GM20431 (cell line): ENCODE results near the gene FBXL7.

Experiments used
- in situ Hi-C: fragments of 300-500 bp; cut with MseI, MboI; formaldehyde crosslinking; loops from one replicate; pipeline ENCODE4 v1.15.0; 2020; ENCODE audit warnings: low sequenced_read_pairs; ENCODE audit not compliant: unreplicated experiment

Gene FBXL7

DNA sequence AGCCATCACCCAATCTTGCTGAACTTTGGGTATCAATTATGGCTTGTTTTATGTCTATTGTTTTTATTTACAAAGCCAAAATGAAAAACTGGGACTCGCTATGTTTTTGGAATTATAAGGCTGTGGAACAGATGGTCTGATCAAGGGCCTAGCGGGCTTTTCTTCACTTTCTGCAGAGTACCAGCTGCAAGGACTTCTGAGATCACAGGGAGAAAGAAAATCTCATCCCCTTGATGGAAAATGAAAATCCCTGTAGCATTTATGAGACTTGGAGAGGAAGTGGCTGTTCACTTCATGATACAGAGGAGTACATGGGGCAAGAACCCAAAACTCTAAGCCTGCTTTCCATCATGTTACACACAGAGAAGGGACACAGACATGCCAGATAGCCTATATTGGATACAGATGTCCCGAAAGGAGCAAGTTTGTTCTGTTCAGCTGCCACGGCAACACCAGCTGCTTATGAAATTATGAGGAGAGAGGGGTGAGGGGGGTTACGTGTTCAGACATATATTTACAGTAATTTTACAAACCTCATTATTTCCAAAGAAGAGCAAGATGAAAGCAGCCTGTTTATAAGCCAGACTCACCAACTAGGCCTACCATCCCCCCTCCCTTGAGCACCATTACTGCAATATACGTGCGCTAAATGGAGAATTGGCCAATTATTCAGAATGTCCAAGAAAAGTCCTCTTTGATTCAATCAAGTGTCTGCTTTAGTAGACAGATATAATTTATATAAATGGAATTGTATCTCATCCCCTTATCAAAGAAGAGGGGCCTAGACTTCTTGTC, 459.6 kb downstream of the FBXL7 start:
- in situ Hi-C loops: no loop called here

DNA sequence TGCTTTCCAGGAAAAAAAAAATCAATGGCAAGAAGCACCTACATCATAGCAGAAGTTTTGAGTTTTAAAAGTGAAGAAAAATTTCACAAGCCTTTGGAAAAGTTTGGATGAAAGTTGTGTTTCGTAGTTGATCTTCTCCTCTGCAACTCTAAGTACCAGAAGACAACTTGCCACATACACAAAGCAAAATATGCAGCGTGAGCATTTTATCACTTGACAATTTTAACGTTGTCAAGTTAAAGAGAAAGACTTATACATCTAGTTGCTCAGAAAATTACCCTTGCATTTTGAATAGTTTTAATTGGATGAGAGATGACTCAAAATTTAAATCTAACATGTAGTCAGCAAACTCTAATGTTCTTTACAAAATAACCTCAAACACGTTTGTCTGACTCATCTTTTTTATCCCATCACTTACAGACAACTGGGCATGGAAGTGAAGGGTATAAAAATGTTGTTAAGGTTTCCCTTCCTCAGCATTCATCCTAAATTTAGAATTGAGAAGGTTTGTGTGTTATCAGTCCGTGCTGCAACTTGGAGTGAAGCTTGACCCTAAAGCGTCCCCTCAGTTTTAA, 466.2 kb downstream of the FBXL7 start:
- in situ Hi-C loops: no loop called here

DNA sequence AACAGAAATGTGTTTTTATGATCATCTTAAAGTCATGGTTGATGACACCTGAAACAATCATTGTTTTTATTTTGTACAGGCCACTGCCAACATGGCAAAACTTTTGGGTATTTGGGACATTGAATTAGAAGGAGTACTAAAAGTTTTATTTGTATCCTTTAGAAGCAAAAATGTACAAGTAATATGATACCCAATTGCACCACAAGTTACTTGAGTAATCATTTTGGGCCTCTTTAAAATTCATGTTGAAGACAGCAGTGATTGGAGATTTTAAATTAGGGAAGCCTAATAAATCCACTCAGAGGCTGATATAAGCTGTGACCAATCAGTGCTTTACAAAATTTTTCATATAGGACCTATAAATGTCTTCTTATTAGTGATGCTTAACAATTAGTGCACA, 466.7 kb downstream of the FBXL7 start:
- in situ Hi-C loops: no loop called here

DNA sequence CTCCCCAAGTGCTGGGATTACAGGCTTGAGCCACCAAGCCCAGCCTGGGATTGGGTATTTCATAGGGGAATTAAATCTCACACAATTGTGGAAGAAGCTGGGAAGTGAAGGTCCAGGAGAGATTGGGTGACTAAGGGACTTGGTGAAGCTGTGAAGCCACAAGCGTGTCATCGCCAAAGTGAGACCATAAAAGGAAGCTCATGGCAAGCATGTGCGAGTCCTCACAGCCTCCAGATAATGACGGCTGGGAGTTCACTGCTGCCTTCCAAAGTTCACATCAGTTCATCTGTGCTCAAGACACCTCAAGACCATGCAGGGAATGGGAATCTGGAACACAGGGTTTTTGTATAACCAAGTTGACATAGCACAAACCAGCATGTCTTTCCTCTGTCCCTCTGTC, 469.0 kb downstream of the FBXL7 start:
- in situ Hi-C loops: no loop called here

DNA sequence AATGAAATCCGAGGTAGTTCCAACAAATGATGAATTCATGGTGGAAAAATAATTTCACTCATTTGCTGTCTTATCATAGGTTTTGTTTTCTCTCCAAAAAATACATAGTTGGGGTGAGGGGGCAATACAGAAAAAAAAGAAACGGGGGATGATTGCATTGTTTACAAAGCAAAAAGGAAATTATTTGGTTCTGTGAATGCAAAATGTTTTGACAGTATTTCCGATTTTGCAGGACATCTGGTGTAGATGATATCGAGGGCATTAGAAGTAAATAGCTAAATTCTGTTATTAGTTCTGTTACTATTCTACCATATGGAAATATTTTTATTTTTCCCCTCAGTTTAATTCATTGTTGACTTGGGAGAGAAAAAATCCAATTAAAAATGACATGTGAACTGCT, 477.9 kb downstream of the FBXL7 start:
- in situ Hi-C loops: no loop called here

DNA sequence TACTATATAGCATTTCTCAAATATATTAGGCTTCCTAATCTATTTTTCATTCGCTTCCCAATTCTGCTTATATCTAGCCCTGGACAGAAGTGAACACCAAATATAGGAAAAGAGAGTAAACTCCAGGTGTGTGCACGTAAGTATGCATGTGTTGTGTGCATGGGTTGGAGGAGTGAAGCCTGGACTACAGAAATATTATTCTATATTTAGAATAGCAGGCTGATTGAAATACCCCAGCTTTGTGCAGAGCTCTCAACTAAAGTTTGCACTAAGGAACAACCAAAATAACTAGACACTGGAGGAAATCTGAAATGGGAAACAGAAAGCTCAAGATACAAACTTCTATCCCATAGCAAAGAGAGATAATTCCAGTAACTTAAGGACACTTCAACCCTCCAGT, 480.9 kb downstream of the FBXL7 start:
- in situ Hi-C loops: no loop called here

DNA sequence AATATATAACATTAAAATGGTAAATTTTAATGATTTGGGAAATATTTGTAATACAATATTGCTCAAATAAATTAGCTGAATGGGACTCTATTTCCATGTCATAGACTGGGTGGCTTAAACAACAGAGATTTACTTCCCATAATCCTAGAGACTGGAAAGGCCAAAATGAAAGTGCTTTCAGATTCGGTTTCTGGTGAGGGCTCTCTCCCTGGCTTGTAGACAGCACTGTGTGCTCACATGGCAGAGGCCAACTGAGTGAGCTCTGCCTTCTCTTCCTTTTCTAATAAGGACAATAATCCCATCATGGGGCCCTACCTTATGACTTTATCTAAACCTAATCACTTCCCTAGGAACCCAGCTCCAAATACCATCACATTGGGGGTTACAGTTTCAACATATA, 483.4 kb downstream of the FBXL7 start:
- in situ Hi-C loops: no loop called here
